H9 (cell line): ENCODE measurements around the gene ACVR1. TPM values are rescaled to one million over a fixed set of nuclear protein-coding genes. Genes with fewer than 3 reads are reported as not detected.

Experiments
- DNase-seq: peaks from one replicate; pipeline ENCODE4 v3.0.0-alpha.2; 2017
- H2AFZ ChIP-seq: one replicate; pipeline ENCODE4 v1.6.1; 2013; ENCODE audit warnings: mild to moderate bottlenecking, low read length, control low read depth, moderate library complexity
- H2AK5ac ChIP-seq: 2 replicates; pipeline ENCODE4 v1.6.1; 2013; ENCODE audit warnings: low read length, control low read depth, mixed read lengths; ENCODE audit not compliant: insufficient read length
- H2BK120ac ChIP-seq: one replicate; pipeline ENCODE4 v1.6.1; 2013; ENCODE audit warnings: low read depth, mild to moderate bottlenecking, low read length, control low read depth, inconsistent platforms; ENCODE audit not compliant: poor library complexity, severe bottlenecking
- H2BK12ac ChIP-seq: 2 replicates; pipeline ENCODE4 v1.6.1; 2013; ENCODE audit warnings: low read length, control low read depth, mixed read lengths, low read depth; ENCODE audit not compliant: insufficient read length
- H2BK15ac ChIP-seq: 2 replicates; pipeline ENCODE4 v1.6.1; 2013; ENCODE audit warnings: low read depth, low read length, control low read depth
- H2BK20ac ChIP-seq: one replicate; pipeline ENCODE4 v1.6.1; 2013; ENCODE audit warnings: low read depth, mild to moderate bottlenecking, low read length, control low read depth, inconsistent platforms; ENCODE audit not compliant: poor library complexity, severe bottlenecking
- H2BK5ac ChIP-seq: 2 replicates; pipeline ENCODE4 v1.6.1; 2013; ENCODE audit warnings: low read length, control low read depth, mixed read lengths; ENCODE audit not compliant: insufficient read length
- H3K14ac ChIP-seq: 2 replicates; pipeline ENCODE4 v1.6.1; 2013; ENCODE audit warnings: low read length, control low read depth; ENCODE audit not compliant: insufficient read depth
- H3K18ac ChIP-seq: 2 replicates; pipeline ENCODE4 v1.6.1; 2013; ENCODE audit warnings: low read depth, mild to moderate bottlenecking, mixed read lengths, low read length, control low read depth; ENCODE audit not compliant: insufficient read length
- H3K23ac ChIP-seq: 2 replicates; pipeline ENCODE4 v1.6.1; 2013; ENCODE audit warnings: low read length, control low read depth, mixed read lengths, low read depth; ENCODE audit not compliant: insufficient read length
- H3K23me2 ChIP-seq: 2 replicates; pipeline ENCODE4 v1.6.1; 2013; ENCODE audit warnings: low read depth, mild to moderate bottlenecking, mixed read lengths, low read length, control low read depth; ENCODE audit not compliant: insufficient read length, poor library complexity, severe bottlenecking
- H3K27ac ChIP-seq: 2 replicates; pipeline ENCODE4 v1.5.1; 2013; ENCODE audit warnings: low read length, control low read depth, mixed read lengths, low read depth; ENCODE audit not compliant: insufficient read length
- H3K27me3 ChIP-seq: 2 replicates; pipeline ENCODE4 v1.6.1; 2013; ENCODE audit warnings: low read length, control low read depth, inconsistent platforms; ENCODE audit not compliant: insufficient read depth
- H3K4ac ChIP-seq: 2 replicates; pipeline ENCODE4 v1.6.1; 2013; ENCODE audit warnings: low read depth, mild to moderate bottlenecking, control low read depth, inconsistent platforms, low read length, moderate library complexity
- H3K4me1 ChIP-seq: 2 replicates; pipeline ENCODE4 v1.6.1; 2013; ENCODE audit warnings: low read length, control low read depth, inconsistent platforms; ENCODE audit not compliant: insufficient read depth
- H3K4me2 ChIP-seq: 2 replicates; pipeline ENCODE4 v1.6.1; 2013; ENCODE audit warnings: low read length, control low read depth, mixed read lengths; ENCODE audit not compliant: insufficient read length, insufficient read depth
- H3K56ac ChIP-seq: 2 replicates; pipeline ENCODE4 v1.6.1; 2013; ENCODE audit warnings: low read depth, mild to moderate bottlenecking, mixed read lengths, low read length, control low read depth; ENCODE audit not compliant: insufficient read length
- H3K79me1 ChIP-seq: 2 replicates; pipeline ENCODE4 v1.6.1; 2013; ENCODE audit warnings: low read depth, mild to moderate bottlenecking, moderate library complexity, low read length, control low read depth, inconsistent platforms; ENCODE audit not compliant: insufficient read depth, poor library complexity, severe bottlenecking
- H3K79me2 ChIP-seq: 2 replicates; pipeline ENCODE4 v1.6.1; 2013; ENCODE audit warnings: low read length, control low read depth, inconsistent platforms; ENCODE audit not compliant: insufficient read depth
- H3K9ac ChIP-seq: 2 replicates; pipeline ENCODE4 v1.6.1; 2013; ENCODE audit warnings: low read length, control low read depth, mixed read lengths; ENCODE audit not compliant: insufficient read length; ENCODE audit errors: extremely low read depth
- H3K9me3 ChIP-seq: one replicate; pipeline ENCODE4 v1.6.1; 2013; ENCODE audit warnings: low read depth, low read length, inconsistent platforms; ENCODE audit not compliant: control insufficient read depth
- H3T11ph ChIP-seq: one replicate; pipeline ENCODE4 v1.6.1; 2013; ENCODE audit warnings: mild to moderate bottlenecking, low read length, control low read depth, inconsistent platforms
- H4K20me1 ChIP-seq: one replicate; pipeline ENCODE4 v1.6.1; 2013; ENCODE audit not compliant: control insufficient read depth, insufficient read length, insufficient read depth
- H4K5ac ChIP-seq: 2 replicates; pipeline ENCODE4 v1.6.1; 2013; ENCODE audit warnings: low read depth, mild to moderate bottlenecking, mixed read lengths, low read length, control low read depth; ENCODE audit not compliant: insufficient read length
- H4K8ac ChIP-seq: replicated peaks from 2 replicates; pipeline ENCODE4 v1.6.1; 2013; ENCODE audit warnings: low read length, control low read depth, mixed read lengths, low read depth; ENCODE audit not compliant: insufficient read length
- H4K91ac ChIP-seq: 2 replicates; pipeline ENCODE4 v1.6.1; 2013; ENCODE audit warnings: low read depth, mild to moderate bottlenecking, moderate library complexity, mixed read lengths, low read length, control low read depth; ENCODE audit not compliant: insufficient read length
- H3K27ac Mint-ChIP-seq, 3 experiments: 2 replicates in 2 of 3; 3 replicates in 1 of 3; pipeline ENCODE4 v1.8.0; 2020 to 2021; ENCODE audit warnings: mixed read lengths in 3 of 3, mild to moderate bottlenecking in 1 of 3, moderate library complexity in 1 of 3
- H3K27me3 Mint-ChIP-seq: 2 replicates; pipeline ENCODE4 v1.8.0; 2021; ENCODE audit warnings: low read depth, mild to moderate bottlenecking, moderate library complexity, mixed read lengths
- H3K36me3 Mint-ChIP-seq, 3 experiments: 2 replicates in 2 of 3; 3 replicates in 1 of 3; pipeline ENCODE4 v1.8.0; 2020 to 2021; ENCODE audit warnings: low read depth in 3 of 3, mixed read lengths in 3 of 3; ENCODE audit not compliant: insufficient read depth in 1 of 3
- H3K4me1 Mint-ChIP-seq, 2 experiments: 2 replicates each; pipeline ENCODE4 v1.8.0; 2020; ENCODE audit warnings: mixed read lengths in 2 of 2
- H3K4me3 Mint-ChIP-seq, 2 experiments: 2 replicates in 1 of 2; 3 replicates in 1 of 2; pipeline ENCODE4 v1.8.0; 2020 to 2021; ENCODE audit warnings: mild to moderate bottlenecking in 2 of 2, mixed read lengths in 2 of 2, moderate library complexity in 1 of 2
- H3K9me3 Mint-ChIP-seq, 2 experiments: 2 replicates in 1 of 2; 3 replicates in 1 of 2; pipeline ENCODE4 v1.8.0; 2020; ENCODE audit warnings: mild to moderate bottlenecking in 2 of 2, mixed read lengths in 2 of 2, moderate library complexity in 1 of 2
- WGBS: extraction: QIAGEN DNeasy Blood & Tissue Kit; methylation state at CpG from one replicate; pipeline ENCODE4 v1.1.7; 2013; ENCODE audit warnings: missing lambda C conversion rate, low lambda C conversion rate, mixed read lengths; ENCODE audit not compliant: insufficient read length; ENCODE audit errors: extremely low coverage; 5-methylcytosine and 5-hydroxymethylcytosine counted together
- total RNA-seq: library from RNA; stranded (reverse); gene quantifications from 2 replicates; pipeline ENCODE4 v1.2.1, GENCODE V29; 2021
- TF ChIP-seq, protein P1 (sequence below): fragments of 200-600 bp; sonication (generic); conservative IDR thresholded peaks from 3 replicates; pipeline ENCODE4 v1.8.0; 2021; ENCODE audit warnings: antibody characterized with exemption, mild to moderate bottlenecking

The ACVR1 gene
- total RNA-seq, 1 experiment from 2014 or later, result 21.2 TPM

DNA sequence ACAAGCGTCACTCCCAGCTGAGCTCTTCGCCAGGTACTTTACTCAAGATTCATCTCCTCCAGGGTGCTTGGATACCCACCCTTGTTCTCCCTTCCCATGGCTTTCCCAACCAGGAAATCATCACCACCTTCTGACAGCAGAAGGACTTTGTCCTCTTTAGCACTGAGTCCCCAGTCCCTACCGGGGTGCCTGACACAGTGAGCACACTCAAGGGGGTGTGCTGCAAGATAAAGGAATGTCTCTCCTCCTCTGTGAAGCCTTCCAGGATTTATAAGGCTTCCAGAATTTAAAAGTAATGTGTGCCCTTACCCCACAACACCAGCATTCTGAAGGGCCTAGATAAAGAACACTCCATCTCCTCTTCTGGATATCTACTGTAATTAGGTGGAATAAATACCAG, 39.6 kb downstream of the ACVR1 start:
- DNase-seq, result no peak
- no peaks in the 10 kb centered on the region for H3K36me3 Mint-ChIP-seq
- H3K9me3 ChIP-seq, result no peaks in the 10 kb centered on the region
- WGBS, result no CpG with 5 or more reads among the region's 3 CpGs
- TF ChIP-seq, protein P1, sequence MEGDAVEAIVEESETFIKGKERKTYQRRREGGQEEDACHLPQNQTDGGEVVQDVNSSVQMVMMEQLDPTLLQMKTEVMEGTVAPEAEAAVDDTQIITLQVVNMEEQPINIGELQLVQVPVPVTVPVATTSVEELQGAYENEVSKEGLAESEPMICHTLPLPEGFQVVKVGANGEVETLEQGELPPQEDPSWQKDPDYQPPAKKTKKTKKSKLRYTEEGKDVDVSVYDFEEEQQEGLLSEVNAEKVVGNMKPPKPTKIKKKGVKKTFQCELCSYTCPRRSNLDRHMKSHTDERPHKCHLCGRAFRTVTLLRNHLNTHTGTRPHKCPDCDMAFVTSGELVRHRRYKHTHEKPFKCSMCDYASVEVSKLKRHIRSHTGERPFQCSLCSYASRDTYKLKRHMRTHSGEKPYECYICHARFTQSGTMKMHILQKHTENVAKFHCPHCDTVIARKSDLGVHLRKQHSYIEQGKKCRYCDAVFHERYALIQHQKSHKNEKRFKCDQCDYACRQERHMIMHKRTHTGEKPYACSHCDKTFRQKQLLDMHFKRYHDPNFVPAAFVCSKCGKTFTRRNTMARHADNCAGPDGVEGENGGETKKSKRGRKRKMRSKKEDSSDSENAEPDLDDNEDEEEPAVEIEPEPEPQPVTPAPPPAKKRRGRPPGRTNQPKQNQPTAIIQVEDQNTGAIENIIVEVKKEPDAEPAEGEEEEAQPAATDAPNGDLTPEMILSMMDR, result no peak
- H3K27me3 ChIP-seq, result no peaks in the 10 kb centered on the region
- H3K23ac ChIP-seq, result no peak overlapping the region
- H3K4me1 ChIP-seq, result peaks cover 35% of the 10 kb centered on the region
- peaks cover 71 to 75% of the 10 kb centered on the region in 2 experiments for H3K4me1 Mint-ChIP-seq
- no peaks in the 10 kb centered on the region for H3K79me1 ChIP-seq
- no peak overlapping the region for H2BK5ac ChIP-seq
- no peak overlapping the region for H3K4me2 ChIP-seq
- peak overlapping the region; percentile 14 to 53 (median 15); a peak in 5 of 7 replicates for H3K27ac Mint-ChIP-seq
- H3K9me3 Mint-ChIP-seq, result no peaks in the 10 kb centered on the region
- H4K20me1 ChIP-seq, result no peaks in the 10 kb centered on the region
- H2AK5ac ChIP-seq, result no peak overlapping the region
- no peak overlapping the region for H2AFZ ChIP-seq
- H3K14ac ChIP-seq, result no peak overlapping the region
- H3K4ac ChIP-seq, result no peak overlapping the region
- H2BK20ac ChIP-seq, result no peak overlapping the region
- no peak overlapping the region for H4K91ac ChIP-seq
- H3K27me3 Mint-ChIP-seq, result no peaks in the 10 kb centered on the region
- H3K23me2 ChIP-seq, result no peaks in the 10 kb centered on the region
- H4K5ac ChIP-seq, result no peak overlapping the region
- no peaks in the 10 kb centered on the region; the same call in 1 of the 2 replicates for H3K79me2 ChIP-seq
- H3K27ac ChIP-seq, result no peak overlapping the region
- no peak overlapping the region for H2BK12ac ChIP-seq
- H4K8ac ChIP-seq, result no peak overlapping the region
- H3K4me3 Mint-ChIP-seq, result no peak overlapping the region
- H3K56ac ChIP-seq, result no peak overlapping the region
- H2BK120ac ChIP-seq, result no peak overlapping the region
- no peak overlapping the region for H3K9ac ChIP-seq
- no peak overlapping the region for H3T11ph ChIP-seq
- H3K18ac ChIP-seq, result no peak overlapping the region
- no peak overlapping the region for H2BK15ac ChIP-seq
